ENCODE data around the gene PARM1.

GRCh38 chr4:75054078-75054477 lies 121.2 kb downstream of the PARM1 start:
- TF ChIP-seq CTCF (IDR thresholded peaks at IDR 0.05) (no peak), EZH2 (IDR thresholded peaks at IDR 0.05; ENCODE audit: borderline replicate concordance, insufficient read depth, low read depth, low read length, poor library complexity, severe bottlenecking) (no peak)
